ENCODE results near the gene MAPT.
A peak's percentile ranks its signal among the peaks of the same experiment; 100 is the strongest.

Gene MAPT

GRCh38 chr17:46049656-46050055 lies 155.3 kb downstream of the MAPT start:
- Mint-ChIP-seq H3K9me3 (no peaks in the 10 kb centered on the region), H3K4me3 (no peak overlapping the region), H3K36me3 (ENCODE audit: low read depth) (peaks cover 73% of the 10 kb centered on the region), H3K27ac (peak overlapping the region; percentile 50), H3K4me1 (peaks cover 57% of the 10 kb centered on the region), H3K27me3 (no peaks in the 10 kb centered on the region)
- ATAC-seq (no peak), DNase-seq (no peak)

GRCh38 chr17:46053911-46054534 lies 159.7 kb downstream of the MAPT start:
- H3K9me3 Mint-ChIP-seq, result no peaks in the 10 kb centered on the region
- peaks cover 60% of the 10 kb centered on the region for H3K36me3 Mint-ChIP-seq (ENCODE audit: low read depth)
- no peak overlapping the region for H3K4me3 Mint-ChIP-seq
- H3K27ac Mint-ChIP-seq, result peak overlapping the region; percentile 57
- H3K27me3 Mint-ChIP-seq, result no peaks in the 10 kb centered on the region
- peaks cover 70% of the 10 kb centered on the region for H3K4me1 Mint-ChIP-seq
- no peak for DNase-seq
- ATAC-seq, result no peak

- H3K27ac Mint-ChIP-seq, result peak overlapping the region; percentile 66
- no peaks in the 10 kb centered on the region for H3K27me3 Mint-ChIP-seq
- no peaks in the 10 kb centered on the region for H3K9me3 Mint-ChIP-seq
- ATAC-seq (peak; percentile 59), DNase-seq (no peak)
- H3K36me3 Mint-ChIP-seq (ENCODE audit: low read depth), result peaks cover 52% of the 10 kb centered on the region
- peaks cover 60% of the 10 kb centered on the region for H3K4me1 Mint-ChIP-seq
- no peak overlapping the region for H3K4me3 Mint-ChIP-seq
Measured at GRCh38 chr17:46056800-46057304, 162.5 kb downstream of the MAPT start.

- no peak overlapping the region for H3K4me3 Mint-ChIP-seq
- H3K27me3 Mint-ChIP-seq, result no peaks in the 10 kb centered on the region
- H3K27ac Mint-ChIP-seq, result peak overlapping the region; percentile 60
- H3K36me3 Mint-ChIP-seq (ENCODE audit: low read depth), result peaks cover 48% of the 10 kb centered on the region
- DNase-seq (no peak), ATAC-seq (no peak)
- peaks cover 54% of the 10 kb centered on the region for H3K4me1 Mint-ChIP-seq
- H3K9me3 Mint-ChIP-seq, result no peaks in the 10 kb centered on the region
Measured at GRCh38 chr17:46057366-46057765, 163.0 kb downstream of the MAPT start.

GRCh38 chr17:46059486-46059885 lies 165.1 kb downstream of the MAPT start:
- no peak overlapping the region for H3K4me3 Mint-ChIP-seq
- peak overlapping the region; percentile 60 for H3K27ac Mint-ChIP-seq
- peaks cover 45% of the 10 kb centered on the region for H3K4me1 Mint-ChIP-seq
- ATAC-seq (no peak), DNase-seq (no peak)
- no peaks in the 10 kb centered on the region for H3K9me3 Mint-ChIP-seq
- no peaks in the 10 kb centered on the region for H3K27me3 Mint-ChIP-seq
- H3K36me3 Mint-ChIP-seq (ENCODE audit: low read depth), result peaks cover 46% of the 10 kb centered on the region

GRCh38 chr17:46060461-46060860 lies 166.1 kb downstream of the MAPT start:
- no peak for DNase-seq
- Mint-ChIP-seq H3K4me3 (no peak overlapping the region), H3K36me3 (ENCODE audit: low read depth) (peaks cover 47% of the 10 kb centered on the region), H3K9me3 (no peaks in the 10 kb centered on the region), H3K27ac (no peak overlapping the region), H3K27me3 (no peaks in the 10 kb centered on the region), H3K4me1 (peaks cover 41% of the 10 kb centered on the region)
- no peak for ATAC-seq

GRCh38 chr17:46061435-46061834 lies 167.1 kb downstream of the MAPT start:
- Mint-ChIP-seq H3K9me3 (no peaks in the 10 kb centered on the region), H3K27me3 (no peaks in the 10 kb centered on the region), H3K36me3 (ENCODE audit: low read depth) (peaks cover 55% of the 10 kb centered on the region), H3K27ac (no peak overlapping the region), H3K4me3 (no peak overlapping the region), H3K4me1 (peaks cover 39% of the 10 kb centered on the region)
- ATAC-seq (no peak), DNase-seq (no peak)

- peaks cover 26% of the 10 kb centered on the region for H3K4me1 Mint-ChIP-seq
Measured at GRCh38 chr17:46063241-46063640, 168.9 kb downstream of the MAPT start.

GRCh38 chr17:46064460-46064859 lies 170.1 kb downstream of the MAPT start:
- Mint-ChIP-seq H3K36me3 (ENCODE audit: low read depth) (peaks cover 49% of the 10 kb centered on the region), H3K4me1 (peaks cover 14% of the 10 kb centered on the region), H3K27me3 (no peaks in the 10 kb centered on the region), H3K4me3 (no peak overlapping the region), H3K27ac (peak overlapping the region; percentile 12), H3K9me3 (no peaks in the 10 kb centered on the region)
- DNase-seq (no peak), ATAC-seq (no peak)

More at GRCh38 chr17:46063241-46063640, 168.9 kb downstream of the MAPT start:
- Mint-ChIP-seq H3K9me3 (no peaks in the 10 kb centered on the region), H3K27ac (no peak overlapping the region), H3K27me3 (no peaks in the 10 kb centered on the region), H3K36me3 (ENCODE audit: low read depth) (peaks cover 58% of the 10 kb centered on the region), H3K4me3 (no peak overlapping the region)
- DNase-seq, result no peak
- no peak for ATAC-seq

- Mint-ChIP-seq H3K27me3 (no peaks in the 10 kb centered on the region), H3K27ac (no peak overlapping the region)
- no peak for DNase-seq
Measured at GRCh38 chr17:46071796-46072195, 177.4 kb downstream of the MAPT start.

GRCh38 chr17:46072998-46073397 lies 178.6 kb downstream of the MAPT start:
- Mint-ChIP-seq H3K4me3 (no peak overlapping the region), H3K4me1 (peaks cover 21% of the 10 kb centered on the region), H3K27me3 (no peaks in the 10 kb centered on the region), H3K9me3 (no peaks in the 10 kb centered on the region), H3K27ac (no peak overlapping the region), H3K36me3 (ENCODE audit: low read depth) (peaks cover 20% of the 10 kb centered on the region)
- ATAC-seq, result no peak
- DNase-seq, result no peak

More at GRCh38 chr17:46071796-46072195, 177.4 kb downstream of the MAPT start:
- H3K9me3 Mint-ChIP-seq, result no peaks in the 10 kb centered on the region
- ATAC-seq, result no peak
- H3K4me3 Mint-ChIP-seq, result no peak overlapping the region
- H3K4me1 Mint-ChIP-seq, result peaks cover 22% of the 10 kb centered on the region
- H3K36me3 Mint-ChIP-seq (ENCODE audit: low read depth), result peaks cover 24% of the 10 kb centered on the region

GRCh38 chr17:46074540-46074939 lies 180.2 kb downstream of the MAPT start:
- no peak overlapping the region for H3K4me3 Mint-ChIP-seq
- no peaks in the 10 kb centered on the region for H3K27me3 Mint-ChIP-seq
- H3K36me3 Mint-ChIP-seq (ENCODE audit: low read depth), result peaks cover 24% of the 10 kb centered on the region
- DNase-seq (no peak), ATAC-seq (no peak)
- H3K9me3 Mint-ChIP-seq, result no peaks in the 10 kb centered on the region
- peaks cover 27% of the 10 kb centered on the region for H3K4me1 Mint-ChIP-seq
- H3K27ac Mint-ChIP-seq, result peak overlapping the region; percentile 19

All from activated naive CD8-positive, alpha-beta T cell treated with anti-CD3 and anti-CD28 coated beads, Interleukin-2, amount 50 U/mL, for 24 hours (primary cell).